HCT116 (cell line): ENCODE measurements around the gene GPRIN2.
"Not testable (repeated sequence)": the region's sequence is repeated elsewhere in the genome, so short reads cannot be mapped to it uniquely, and the experiment has no call there.

Experiments
- EGR1 ChIP-seq: IDR thresholded peaks from 2 replicates; pipeline ENCODE4 v1.6.1; 2012; ENCODE audit warnings: low read depth
- POLR2A ChIP-seq: IDR thresholded peaks from 2 replicates; pipeline ENCODE4 v1.7.0; 2011; ENCODE audit warnings: borderline replicate concordance; ENCODE audit not compliant: insufficient read depth, insufficient read length; ENCODE audit errors: extremely low read depth
- POLR2AphosphoS5 ChIP-seq: IDR thresholded peaks from 2 replicates; pipeline ENCODE4 v1.6.1; 2011; ENCODE audit warnings: mild to moderate bottlenecking, low read depth, low read length, moderate library complexity
- TF ChIP-seq, protein P1 (sequence below), 3 experiments: fragments of 200-600 bp in 1 of 3; sonication (generic) in 1 of 3; IDR thresholded peaks in 2 of 3; conservative IDR thresholded peaks in 1 of 3; 2 replicates each; pipeline ENCODE4 v1.5.1; 2012 to 2017; ENCODE audit warnings: low read depth in 2 of 3, low read length in 2 of 3, antibody characterized with exemption in 1 of 3, borderline replicate concordance in 1 of 3, control low read depth in 1 of 3, mild to moderate bottlenecking in 1 of 3, mixed read lengths in 1 of 3, mixed run types in 1 of 3, moderate library complexity in 1 of 3; ENCODE audit not compliant: insufficient read depth in 1 of 3

DNA sequence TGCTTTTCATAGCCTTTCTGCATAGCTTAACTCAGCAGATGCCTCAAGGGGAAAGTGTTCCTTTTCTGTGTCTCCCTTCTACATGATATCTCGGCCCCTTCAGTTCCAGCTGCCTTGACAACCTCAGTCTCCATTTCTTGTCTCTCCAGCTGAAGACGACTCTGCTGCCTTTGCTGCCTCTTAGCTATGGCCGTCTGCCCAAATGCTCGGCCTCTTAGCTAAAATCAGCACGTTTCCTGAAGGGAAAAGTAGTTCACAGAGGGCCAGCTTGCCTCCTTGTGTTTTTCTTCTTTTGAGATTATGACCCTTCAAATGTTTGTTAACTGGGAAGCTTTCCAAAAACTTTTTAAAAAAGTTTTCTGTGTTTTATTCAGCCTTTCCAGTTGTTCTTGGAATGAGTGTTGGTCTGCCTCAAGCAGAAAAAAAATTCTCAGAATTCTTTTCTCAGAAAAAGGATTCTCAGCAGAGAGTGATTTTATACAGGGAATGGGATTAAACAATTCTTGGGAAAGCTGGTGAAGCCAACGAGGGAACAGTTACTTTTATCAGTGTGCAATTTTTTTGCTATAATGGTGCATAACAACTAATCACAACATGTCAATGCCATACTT lies 38.1 kb upstream of the GPRIN2 start:
- not testable (repeated sequence) for TF ChIP-seq POLR2A, POLR2AphosphoS5, EGR1
- TF ChIP-seq, protein P1, sequence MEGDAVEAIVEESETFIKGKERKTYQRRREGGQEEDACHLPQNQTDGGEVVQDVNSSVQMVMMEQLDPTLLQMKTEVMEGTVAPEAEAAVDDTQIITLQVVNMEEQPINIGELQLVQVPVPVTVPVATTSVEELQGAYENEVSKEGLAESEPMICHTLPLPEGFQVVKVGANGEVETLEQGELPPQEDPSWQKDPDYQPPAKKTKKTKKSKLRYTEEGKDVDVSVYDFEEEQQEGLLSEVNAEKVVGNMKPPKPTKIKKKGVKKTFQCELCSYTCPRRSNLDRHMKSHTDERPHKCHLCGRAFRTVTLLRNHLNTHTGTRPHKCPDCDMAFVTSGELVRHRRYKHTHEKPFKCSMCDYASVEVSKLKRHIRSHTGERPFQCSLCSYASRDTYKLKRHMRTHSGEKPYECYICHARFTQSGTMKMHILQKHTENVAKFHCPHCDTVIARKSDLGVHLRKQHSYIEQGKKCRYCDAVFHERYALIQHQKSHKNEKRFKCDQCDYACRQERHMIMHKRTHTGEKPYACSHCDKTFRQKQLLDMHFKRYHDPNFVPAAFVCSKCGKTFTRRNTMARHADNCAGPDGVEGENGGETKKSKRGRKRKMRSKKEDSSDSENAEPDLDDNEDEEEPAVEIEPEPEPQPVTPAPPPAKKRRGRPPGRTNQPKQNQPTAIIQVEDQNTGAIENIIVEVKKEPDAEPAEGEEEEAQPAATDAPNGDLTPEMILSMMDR (IDR thresholded peaks at IDR 0.05 in 2 of 3, conservative IDR thresholded peaks at IDR 0.05 in 1 of 3; ENCODE audit: borderline replicate concordance in 1 of 3, insufficient read depth in 1 of 3, low read depth in 2 of 3, low read length in 2 of 3): not testable (repeated sequence)
